Measurements from ENCODE around the gene JAKMIP1.

Gene JAKMIP1

GRCh38 chr4:6200011-6200921 lies at the start of gene JAKMIP1:
TSS of gene JAKMIP1 (minus strand) at chr4:6200549. CDS start at chr4:6112850, 87,699 bp downstream.
- intact Hi-C loops (cut with micrococcal nuclease): no loop called here
- Mint-ChIP-seq H3K4me1 (ENCODE audit: low read depth) (no peaks in the 10 kb centered on the region), H3K9me3 (peaks cover 14% of the 10 kb centered on the region), H3K27ac (no peak within 1 kb of the TSS), H3K36me3 (ENCODE audit: low read depth) (no peaks in the 10 kb centered on the region), H3K27me3 (peaks cover 58% of the 10 kb centered on the region), H3K4me3 (peak within 1 kb of the TSS; percentile 66)

GRCh38 chr4:6248394-6248793 lies 48.0 kb upstream of the JAKMIP1 start:
- Mint-ChIP-seq H3K27me3 (peaks cover 47% of the 10 kb centered on the region), H3K4me3 (no peak overlapping the region), H3K27ac (no peak overlapping the region), H3K4me1 (ENCODE audit: low read depth) (no peaks in the 10 kb centered on the region), H3K9me3 (peaks cover 15% of the 10 kb centered on the region), H3K36me3 (ENCODE audit: low read depth) (no peaks in the 10 kb centered on the region)
- intact Hi-C loops (cut with micrococcal nuclease): no loop called here

GRCh38 chr4:6246170-6246634 lies 45.9 kb upstream of the JAKMIP1 start:
- Mint-ChIP-seq H3K4me3 (no peak overlapping the region), H3K4me1 (ENCODE audit: low read depth) (no peaks in the 10 kb centered on the region), H3K9me3 (peaks cover 15% of the 10 kb centered on the region), H3K36me3 (ENCODE audit: low read depth) (no peaks in the 10 kb centered on the region), H3K27me3 (peaks cover 47% of the 10 kb centered on the region), H3K27ac (no peak overlapping the region)
- intact Hi-C loops (cut with micrococcal nuclease): no loop called here

- intact Hi-C loops (cut with micrococcal nuclease): no loop called here
- Mint-ChIP-seq H3K27me3 (peaks cover 45% of the 10 kb centered on the region), H3K4me1 (ENCODE audit: low read depth) (no peaks in the 10 kb centered on the region), H3K9me3 (peaks cover 15% of the 10 kb centered on the region), H3K36me3 (ENCODE audit: low read depth) (no peaks in the 10 kb centered on the region), H3K4me3 (no peak overlapping the region), H3K27ac (no peak overlapping the region)
Observed at GRCh38 chr4:6245246-6246169, 45.2 kb upstream of the JAKMIP1 start.

- intact Hi-C loops (cut with micrococcal nuclease): no loop called here
- no peaks in the 10 kb centered on the region for H3K4me1 Mint-ChIP-seq (ENCODE audit: low read depth)
- peaks cover 24% of the 10 kb centered on the region for H3K27me3 Mint-ChIP-seq
- H3K36me3 Mint-ChIP-seq (ENCODE audit: low read depth): no peaks in the 10 kb centered on the region
- no peak overlapping the region for H3K4me3 Mint-ChIP-seq
- H3K9me3 Mint-ChIP-seq: peaks cover 15% of the 10 kb centered on the region
- no peak overlapping the region for H3K27ac Mint-ChIP-seq
Observed at GRCh38 chr4:6242271-6243029, 42.1 kb upstream of the JAKMIP1 start.

- peaks cover 18% of the 10 kb centered on the region for H3K27me3 Mint-ChIP-seq
- H3K27ac Mint-ChIP-seq: no peak overlapping the region
- H3K4me1 Mint-ChIP-seq (ENCODE audit: low read depth): no peaks in the 10 kb centered on the region
- peaks cover 15% of the 10 kb centered on the region for H3K9me3 Mint-ChIP-seq
- intact Hi-C loops (cut with micrococcal nuclease): no loop called here
- no peaks in the 10 kb centered on the region for H3K36me3 Mint-ChIP-seq (ENCODE audit: low read depth)
- H3K4me3 Mint-ChIP-seq: no peak overlapping the region
Observed at GRCh38 chr4:6241062-6241845, 40.9 kb upstream of the JAKMIP1 start.

- intact Hi-C loops (cut with micrococcal nuclease): no loop called here
- Mint-ChIP-seq H3K27me3 (peaks cover 5% of the 10 kb centered on the region), H3K4me1 (ENCODE audit: low read depth) (no peaks in the 10 kb centered on the region), H3K36me3 (ENCODE audit: low read depth) (no peaks in the 10 kb centered on the region), H3K9me3 (peaks cover 12% of the 10 kb centered on the region), H3K4me3 (no peak overlapping the region), H3K27ac (no peak overlapping the region)
Observed at GRCh38 chr4:6239968-6240367, 39.6 kb upstream of the JAKMIP1 start.

- intact Hi-C loops (cut with micrococcal nuclease): no loop called here
- Mint-ChIP-seq H3K27me3 (no peaks in the 10 kb centered on the region), H3K9me3 (peaks cover 7% of the 10 kb centered on the region), H3K4me1 (ENCODE audit: low read depth) (no peaks in the 10 kb centered on the region), H3K4me3 (no peak overlapping the region), H3K36me3 (ENCODE audit: low read depth) (no peaks in the 10 kb centered on the region), H3K27ac (no peak overlapping the region)
Observed at GRCh38 chr4:6239486-6239885, 39.1 kb upstream of the JAKMIP1 start.

GRCh38 chr4:6236816-6237390 lies 36.6 kb upstream of the JAKMIP1 start:
- Mint-ChIP-seq H3K4me1 (ENCODE audit: low read depth) (no peaks in the 10 kb centered on the region), H3K9me3 (no peaks in the 10 kb centered on the region), H3K36me3 (ENCODE audit: low read depth) (no peaks in the 10 kb centered on the region), H3K27ac (no peak overlapping the region), H3K4me3 (no peak overlapping the region), H3K27me3 (no peaks in the 10 kb centered on the region)
- intact Hi-C loops (cut with micrococcal nuclease): no loop called here

GRCh38 chr4:6235901-6236640 lies 35.7 kb upstream of the JAKMIP1 start:
- Mint-ChIP-seq H3K9me3 (no peaks in the 10 kb centered on the region), H3K27ac (no peak overlapping the region), H3K4me1 (ENCODE audit: low read depth) (no peaks in the 10 kb centered on the region), H3K36me3 (ENCODE audit: low read depth) (no peaks in the 10 kb centered on the region), H3K4me3 (no peak overlapping the region), H3K27me3 (no peaks in the 10 kb centered on the region)
- intact Hi-C loops (cut with micrococcal nuclease): no loop called here

GRCh38 chr4:6235012-6235411 lies 34.7 kb upstream of the JAKMIP1 start:
- no peak overlapping the region for H3K4me3 Mint-ChIP-seq
- intact Hi-C loops (cut with micrococcal nuclease): no loop called here
- H3K27ac Mint-ChIP-seq: no peak overlapping the region
- H3K4me1 Mint-ChIP-seq (ENCODE audit: low read depth): no peaks in the 10 kb centered on the region
- no peaks in the 10 kb centered on the region for H3K9me3 Mint-ChIP-seq
- H3K36me3 Mint-ChIP-seq (ENCODE audit: low read depth): no peaks in the 10 kb centered on the region
- H3K27me3 Mint-ChIP-seq: no peaks in the 10 kb centered on the region

GRCh38 chr4:6233929-6234328 lies 33.6 kb upstream of the JAKMIP1 start:
- H3K27ac Mint-ChIP-seq: no peak overlapping the region
- no peak overlapping the region for H3K4me3 Mint-ChIP-seq
- no peaks in the 10 kb centered on the region for H3K9me3 Mint-ChIP-seq
- H3K4me1 Mint-ChIP-seq (ENCODE audit: low read depth): no peaks in the 10 kb centered on the region
- no peaks in the 10 kb centered on the region for H3K27me3 Mint-ChIP-seq
- no peaks in the 10 kb centered on the region for H3K36me3 Mint-ChIP-seq (ENCODE audit: low read depth)
- intact Hi-C loops (cut with micrococcal nuclease): no loop called here
